Stimulated activated CD4-positive, alpha-beta T cell treated with anti-CD3 and anti-CD28 coated beads, Interleukin-2, amount 100 ng/mL, for 4 hours (primary cell): ENCODE data around the gene RFC5.
"Not testable (repeated sequence)": the region's sequence is repeated elsewhere in the genome, so short reads cannot be mapped to it uniquely, and the experiment has no call there.

ENCODE experiments used
- DNase-seq: peaks from one replicate; pipeline ENCODE4 v3.0.0-alpha.2; 2020; ENCODE audit warnings: low read depth

RFC5 gene, protein sequence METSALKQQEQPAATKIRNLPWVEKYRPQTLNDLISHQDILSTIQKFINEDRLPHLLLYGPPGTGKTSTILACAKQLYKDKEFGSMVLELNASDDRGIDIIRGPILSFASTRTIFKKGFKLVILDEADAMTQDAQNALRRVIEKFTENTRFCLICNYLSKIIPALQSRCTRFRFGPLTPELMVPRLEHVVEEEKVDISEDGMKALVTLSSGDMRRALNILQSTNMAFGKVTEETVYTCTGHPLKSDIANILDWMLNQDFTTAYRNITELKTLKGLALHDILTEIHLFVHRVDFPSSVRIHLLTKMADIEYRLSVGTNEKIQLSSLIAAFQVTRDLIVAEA

DNA sequence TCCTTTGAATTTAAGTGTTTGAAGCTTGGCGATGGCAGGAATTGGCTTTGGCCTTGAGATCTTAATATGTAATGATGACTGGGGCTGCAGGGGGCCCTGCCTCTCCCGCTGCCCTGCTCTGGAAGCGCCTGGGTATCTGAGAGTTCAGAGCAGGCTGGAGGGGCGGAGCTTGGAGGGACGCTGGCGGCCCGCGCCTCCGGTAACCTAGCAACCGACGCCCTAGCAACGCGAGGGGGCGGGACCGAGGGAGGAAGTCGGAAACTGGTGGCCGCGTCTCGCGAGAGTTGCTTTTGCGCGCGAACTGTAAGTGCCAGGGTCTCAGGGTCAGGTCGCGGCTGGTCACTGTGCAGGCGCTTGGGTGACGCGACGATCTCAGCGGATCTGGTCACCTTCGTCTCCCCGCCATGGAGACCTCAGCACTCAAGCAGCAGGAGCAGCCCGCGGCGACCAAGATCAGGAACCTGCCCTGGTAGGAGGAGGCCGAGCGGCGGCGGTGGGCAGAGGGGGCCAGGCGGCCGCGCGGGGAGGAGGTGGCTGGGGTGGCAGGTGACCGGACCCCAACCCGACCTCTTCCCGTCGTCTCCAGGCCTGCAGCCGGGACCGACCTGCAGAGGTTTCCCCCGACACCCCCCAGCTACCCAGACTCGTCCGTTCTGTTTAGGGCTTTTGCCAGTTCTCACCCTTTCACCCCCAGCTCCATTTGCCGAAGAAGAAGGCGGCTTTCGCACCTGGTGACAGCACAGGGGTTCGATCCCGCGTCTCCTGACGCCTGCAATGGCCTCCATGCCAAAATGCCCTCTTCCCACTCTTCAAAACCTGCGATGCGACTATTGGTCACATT, at the start of gene RFC5:
RFC5 (plus strand) TSS at position 280 of the 841 bp plus-strand sequence; CDS start at position 405, 125 bp downstream.
- peak; percentile 97 for DNase-seq

DNA sequence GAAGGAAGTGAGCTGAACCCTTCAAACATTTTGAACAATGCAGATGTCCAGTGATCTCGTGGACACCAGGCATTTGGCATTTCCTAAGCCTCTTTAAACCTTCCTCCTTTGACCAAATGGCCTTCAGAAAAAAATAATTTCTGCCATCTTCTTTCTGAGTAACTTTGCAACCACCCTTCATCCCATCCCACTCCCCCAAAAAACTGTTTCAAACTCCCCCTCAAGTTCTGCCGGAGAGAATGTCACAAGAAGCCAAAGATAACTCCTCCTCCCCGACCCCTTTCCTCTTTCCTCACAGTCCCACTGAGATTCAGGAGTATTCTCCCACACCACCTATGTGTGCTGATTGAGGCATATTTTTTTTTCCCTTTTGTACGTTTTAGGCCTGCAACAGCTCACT, 49.5 kb upstream of the RFC5 start:
- no peak for DNase-seq

DNA sequence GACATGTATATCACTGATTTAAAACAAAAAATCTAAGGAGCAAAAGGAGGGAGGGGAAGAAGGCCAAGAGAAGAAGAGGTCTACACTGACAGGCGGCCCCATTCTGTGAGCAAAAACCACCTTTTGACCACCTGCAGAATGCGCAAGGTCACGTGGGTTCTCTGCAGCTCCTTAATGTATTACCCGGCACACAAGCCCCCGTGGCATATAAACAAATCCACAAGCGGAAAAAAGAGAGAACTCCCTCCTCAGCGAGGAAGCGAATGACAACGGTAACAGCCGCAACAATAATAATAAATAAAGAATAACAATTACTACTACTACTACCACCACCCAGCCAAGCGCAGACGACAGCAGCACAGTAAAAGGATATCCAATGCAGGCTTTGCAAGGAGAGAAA, 49.0 kb upstream of the RFC5 start:
- no peak for DNase-seq

DNA sequence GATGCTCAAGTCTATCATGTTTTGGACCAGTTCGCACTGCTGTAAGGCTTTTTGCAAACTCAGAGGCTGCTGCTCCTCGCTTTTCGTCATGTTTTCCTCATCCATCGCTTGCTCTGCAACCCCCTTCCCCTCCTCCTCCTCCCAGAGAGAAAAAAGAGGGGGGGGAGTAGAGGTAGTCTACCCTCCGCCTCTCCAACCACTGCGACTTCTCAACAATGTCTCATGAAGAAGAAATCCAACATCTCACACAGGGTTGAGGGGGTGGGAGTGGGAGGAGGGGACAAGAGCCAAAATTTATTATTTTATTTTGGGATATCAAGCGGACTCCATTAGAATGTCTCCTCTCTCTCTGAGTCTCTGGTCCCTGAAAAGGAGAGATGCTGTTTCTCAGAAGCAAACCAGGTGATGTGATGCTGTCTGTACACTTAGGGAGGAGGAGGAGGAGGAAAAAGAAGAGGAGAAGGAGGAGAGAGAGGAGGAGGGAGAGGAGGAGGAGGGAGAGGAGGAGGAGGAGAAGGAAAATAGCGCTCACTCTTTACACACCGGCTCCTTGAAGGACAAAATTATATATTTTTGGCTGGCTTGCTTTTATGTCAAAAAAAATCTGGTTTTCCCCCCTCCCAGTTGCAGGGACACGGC, 48.2 kb upstream of the RFC5 start:
- DNase-seq: no peak

DNA sequence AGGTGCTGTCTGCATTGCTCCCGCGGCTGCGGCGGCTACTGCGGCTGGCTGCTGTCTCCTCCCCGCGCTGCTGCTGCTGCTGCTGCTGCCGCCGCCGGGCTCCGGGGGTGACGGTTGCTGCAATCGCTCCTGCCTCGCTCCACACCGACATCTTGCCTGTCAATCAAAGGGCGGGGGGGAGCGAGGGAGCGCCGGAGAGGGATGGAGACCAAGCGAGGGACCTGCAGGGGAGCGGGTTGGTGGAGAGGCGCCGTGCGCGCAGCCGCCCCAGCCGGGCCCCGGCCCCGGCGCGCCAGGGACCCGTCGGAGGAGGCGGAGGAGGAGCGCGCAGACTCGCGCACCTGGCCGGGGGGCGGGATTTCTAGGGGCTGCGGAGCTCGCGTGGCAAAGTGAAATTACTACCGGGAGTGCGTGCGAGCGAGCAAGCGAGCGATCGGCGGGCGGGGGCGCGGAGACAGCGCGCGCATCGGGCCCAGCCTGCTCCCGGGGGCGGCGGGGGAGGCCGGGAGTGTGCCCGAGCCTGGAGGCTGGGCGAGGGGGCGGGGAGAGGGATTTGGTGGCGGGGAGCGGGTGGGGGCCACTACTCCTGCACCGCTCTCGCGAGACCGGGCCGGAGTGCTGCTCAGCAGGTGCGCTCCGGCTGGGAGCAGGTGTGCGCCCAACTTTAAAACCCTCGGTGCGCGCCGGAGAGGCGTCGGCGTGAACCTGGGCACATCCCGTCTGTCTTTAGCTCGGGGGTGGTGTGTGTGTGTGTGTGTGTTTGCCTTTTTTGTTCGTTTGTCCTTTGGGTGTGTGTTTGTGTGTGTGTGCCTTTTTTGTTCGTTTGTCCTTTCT, 47.5 kb upstream of the RFC5 start, which contains the start of gene KSR2:
KSR2 (minus strand) TSS at position 165 of the 834 bp plus-strand sequence. CDS start 735 bp downstream, outside the sequence.
- DNase-seq: peak; percentile 42

DNA sequence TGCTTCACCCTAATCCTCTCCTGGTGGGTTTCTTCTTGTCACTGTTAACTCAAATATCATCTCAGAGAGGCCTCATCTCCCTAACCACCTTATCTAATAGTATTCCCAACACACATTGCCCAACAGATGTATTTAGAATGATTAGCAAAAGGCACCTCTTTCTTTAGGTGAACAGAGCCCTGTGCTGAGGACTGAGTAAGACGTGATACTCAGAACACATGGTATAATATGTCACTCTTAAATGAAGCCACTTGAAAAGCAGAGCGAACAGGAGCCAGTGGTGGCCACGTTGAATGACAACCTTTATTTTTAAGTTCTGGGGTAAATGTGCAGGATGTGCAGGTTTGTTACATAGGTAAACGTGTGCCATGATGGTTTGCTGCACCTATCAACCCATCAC, 46.2 kb upstream of the RFC5 start:
- DNase-seq: no peak

DNA sequence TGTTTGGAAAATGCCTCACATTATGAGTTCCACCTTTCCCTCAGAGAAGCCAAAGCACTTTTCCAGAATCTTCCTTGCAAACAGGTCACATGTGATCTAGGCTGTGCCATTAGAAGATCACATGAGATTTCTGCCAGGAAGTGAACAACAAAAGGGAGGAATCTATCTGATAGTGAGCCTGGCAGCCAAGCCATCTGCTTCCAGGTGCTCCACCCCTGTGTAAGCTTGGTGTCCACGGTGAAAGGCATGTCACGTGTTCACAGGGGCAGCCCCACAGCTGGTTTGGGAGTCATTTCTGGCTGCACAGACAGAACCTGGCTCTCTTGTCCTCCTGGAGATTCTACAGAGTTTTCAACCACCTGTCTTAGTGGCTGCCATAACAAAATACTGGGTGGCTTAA, 44.2 kb upstream of the RFC5 start:
- DNase-seq: no peak

DNA sequence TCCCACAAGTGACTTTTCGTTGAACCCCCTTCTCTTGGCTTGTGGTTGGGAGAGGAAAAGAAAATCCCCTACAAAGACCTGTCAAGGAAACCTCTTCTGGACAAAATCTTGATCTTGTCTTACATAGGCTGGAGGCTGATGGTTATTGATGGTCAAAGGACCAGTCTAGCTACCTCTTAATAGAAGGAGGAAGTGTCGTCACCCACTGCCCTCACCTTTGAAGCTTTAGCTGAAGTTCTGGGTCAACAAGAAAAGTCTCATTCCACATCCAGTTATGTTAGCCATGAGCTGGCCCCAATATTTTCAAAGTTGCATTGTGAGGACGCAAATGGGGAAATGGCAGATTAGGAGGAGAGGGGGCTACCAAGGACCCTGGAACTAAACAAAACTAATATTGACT, 41.5 kb upstream of the RFC5 start:
- DNase-seq: no peak

DNA sequence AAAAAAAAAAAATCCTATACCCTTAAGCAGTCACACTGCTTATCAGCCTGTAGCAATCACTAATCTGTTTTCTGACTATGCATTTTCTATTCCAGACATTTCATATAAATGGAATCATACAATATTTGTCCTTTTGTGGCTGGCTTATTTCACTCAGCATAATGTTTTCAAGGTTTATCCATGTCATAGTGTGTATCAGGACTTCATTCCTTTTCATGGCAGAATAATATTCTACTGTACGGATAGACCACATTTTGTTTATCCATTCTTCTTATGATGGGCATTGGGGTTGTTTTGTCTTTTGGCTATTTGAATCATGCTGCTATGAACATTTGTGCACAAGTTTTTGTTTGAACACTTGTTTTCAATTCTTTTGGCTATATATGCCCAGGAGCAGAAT, 39.1 kb upstream of the RFC5 start:
- DNase-seq: no peak

DNA sequence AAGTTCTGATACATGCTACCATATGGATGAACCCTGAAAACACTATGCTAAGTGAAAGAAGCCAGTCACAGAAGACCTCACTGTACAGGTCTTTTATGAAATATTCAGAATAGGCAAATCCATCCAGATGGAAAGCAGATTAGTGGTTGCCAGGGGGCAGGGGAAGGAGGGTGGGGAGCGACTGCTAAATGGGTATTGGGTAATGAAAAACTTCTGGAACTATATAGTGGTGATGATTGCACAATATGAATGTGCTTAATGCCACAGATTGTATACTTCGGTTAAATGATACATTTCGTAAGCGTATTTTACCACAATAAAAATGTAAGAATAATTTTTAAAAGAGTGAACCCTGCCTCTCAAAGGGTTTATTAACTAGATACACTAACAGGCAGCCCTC, 35.9 kb upstream of the RFC5 start:
- no peak for DNase-seq

DNA sequence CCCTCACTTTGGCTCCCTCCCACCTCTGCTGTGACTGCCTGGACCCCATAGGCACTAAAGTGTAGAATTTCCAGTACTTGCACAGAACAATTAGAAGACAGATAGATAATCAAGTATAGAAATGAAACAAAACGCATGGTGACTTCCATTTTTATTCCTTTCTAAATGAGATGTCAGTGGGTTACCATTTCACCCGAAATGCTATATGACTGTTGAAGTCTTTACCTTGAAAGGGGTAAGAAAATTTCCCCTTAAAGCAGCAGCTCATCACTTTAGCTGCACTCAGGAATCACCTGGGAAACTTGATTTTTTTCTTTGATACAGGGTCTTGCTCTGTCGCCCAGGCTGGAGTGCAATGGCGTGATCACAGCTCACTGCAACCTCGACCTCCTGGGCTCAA, 35.2 kb upstream of the RFC5 start:
- DNase-seq: no peak

DNA sequence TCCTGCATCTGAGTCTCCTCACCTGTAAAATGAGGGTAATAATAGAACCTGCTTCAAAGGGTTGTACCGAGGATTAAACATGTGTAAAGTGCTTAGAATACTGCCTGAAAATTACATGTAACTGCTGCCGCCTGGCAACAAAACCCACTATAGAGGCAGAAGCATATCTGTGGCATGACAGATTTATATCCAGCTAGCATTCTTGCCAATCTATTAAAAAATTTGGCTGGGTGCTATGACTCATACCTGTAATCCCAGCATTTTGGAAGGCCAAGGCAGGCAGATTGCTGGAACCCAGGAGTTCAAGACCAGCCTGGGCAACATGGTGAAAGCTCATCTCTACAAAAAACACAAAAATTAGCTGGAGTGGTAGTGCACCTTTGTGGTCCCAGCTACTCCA, 31.3 kb upstream of the RFC5 start:
- no peak for DNase-seq

DNA sequence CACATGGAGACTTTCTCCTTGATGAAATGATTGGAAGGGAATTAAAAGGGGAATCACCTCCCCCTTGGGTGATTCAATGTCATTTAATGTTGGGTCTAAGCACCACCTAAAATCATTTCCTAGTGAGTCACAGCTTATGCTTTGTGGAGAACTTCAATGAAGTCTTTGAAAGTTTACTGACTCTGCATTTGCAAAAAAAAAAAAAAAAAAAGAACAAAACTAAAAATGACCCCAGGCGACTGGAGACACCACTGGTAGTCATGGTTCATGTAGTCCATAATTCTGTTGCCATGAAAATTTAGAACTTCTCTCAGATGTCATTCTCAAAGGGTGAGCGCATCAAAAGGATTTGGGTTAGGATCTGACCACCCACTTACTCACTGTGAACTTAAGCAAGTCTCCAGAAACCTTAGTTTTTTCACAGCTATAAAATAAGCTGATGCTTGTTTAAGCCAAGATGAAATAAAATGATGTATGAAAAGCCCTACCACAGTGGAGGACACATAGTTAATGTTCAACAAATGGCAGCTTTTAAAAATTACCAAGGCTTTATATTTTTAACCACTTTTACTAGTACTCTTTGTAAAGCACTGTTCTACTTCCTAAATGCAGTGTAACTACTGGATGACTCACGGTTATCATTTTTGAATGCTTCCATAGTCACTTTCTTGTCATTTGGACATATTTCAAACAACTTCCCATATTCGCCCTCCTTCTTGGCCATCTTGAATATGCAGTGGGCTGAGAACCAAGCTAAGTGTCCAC, 29.6 kb upstream of the RFC5 start:
- DNase-seq: no peak

DNA sequence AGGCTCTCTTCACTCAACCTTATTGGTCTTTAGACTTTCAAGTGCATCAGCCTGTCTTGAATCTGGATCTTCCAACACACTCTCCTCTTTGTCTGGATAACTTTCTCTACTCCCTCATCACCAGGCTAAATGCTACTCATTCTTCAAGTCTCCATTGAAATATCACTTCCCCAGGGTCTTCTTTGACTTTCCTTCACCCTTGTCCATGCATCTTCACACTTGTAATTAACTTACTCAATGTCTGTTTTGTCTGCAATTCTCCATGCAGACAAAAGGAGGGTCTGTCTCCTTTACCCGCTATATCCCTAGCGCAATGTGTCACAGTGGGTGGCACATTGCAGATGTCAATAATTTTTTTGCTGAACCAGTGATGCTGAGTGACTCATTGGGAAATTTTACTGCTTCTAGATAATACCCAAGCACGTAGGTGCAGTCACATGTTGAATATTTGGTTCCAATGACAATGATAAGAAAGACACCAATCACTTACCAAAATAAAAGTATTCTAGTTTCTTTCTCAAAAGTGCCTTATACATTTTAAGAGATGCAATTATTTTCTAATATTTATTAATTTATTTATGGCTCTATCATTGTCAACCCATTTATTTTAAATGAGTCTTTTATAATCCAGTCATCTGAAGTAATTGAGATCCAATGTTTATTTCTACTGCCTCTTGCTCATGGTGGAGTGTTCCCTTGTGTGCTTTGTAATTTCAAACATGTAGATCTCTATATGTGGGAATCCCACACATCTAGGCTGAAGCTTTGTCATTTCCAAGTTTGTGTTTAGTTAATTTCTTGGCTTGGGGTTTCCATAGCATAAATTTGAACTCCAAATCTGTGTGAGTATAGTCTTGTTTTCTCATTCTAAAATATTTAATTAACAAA, 21.7 kb upstream of the RFC5 start:
- no peak for DNase-seq

DNA sequence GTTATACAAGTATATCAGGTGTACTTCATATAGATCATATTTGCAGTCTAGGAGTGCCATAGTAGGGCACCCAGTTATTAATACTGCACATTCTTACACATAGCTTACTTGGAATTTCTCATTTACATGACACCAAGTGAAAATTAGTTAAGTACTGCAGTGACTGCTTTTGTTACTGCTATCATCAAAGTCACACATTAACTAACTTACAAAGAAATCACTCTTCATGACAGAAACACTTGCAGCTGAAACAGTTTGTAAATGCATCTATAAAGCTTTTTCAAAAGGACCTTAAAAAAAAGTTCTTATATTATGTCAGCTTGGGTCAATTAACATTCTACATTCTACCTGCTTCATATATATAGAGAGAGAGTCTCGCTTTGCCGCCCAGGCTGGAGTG, 17.8 kb upstream of the RFC5 start:
- DNase-seq: no peak

DNA sequence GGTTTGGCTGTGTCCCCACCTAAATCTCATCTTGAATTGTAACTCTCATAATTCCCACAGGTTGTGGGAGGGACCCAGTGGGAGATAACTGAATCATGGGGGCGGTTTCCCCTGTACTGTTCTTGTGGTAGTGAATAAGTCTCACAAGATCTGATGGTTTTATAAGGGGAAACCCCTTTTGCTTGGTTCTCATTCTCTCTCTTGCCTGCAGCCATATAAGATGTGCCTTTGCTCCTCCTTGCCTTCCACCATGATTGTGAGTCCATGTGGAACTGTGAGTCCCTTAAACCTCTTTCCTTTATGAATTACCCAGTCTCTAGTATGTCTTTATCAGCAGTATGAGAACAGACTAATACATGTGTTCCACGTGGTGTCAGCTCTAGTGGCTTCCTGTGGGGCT, 16.7 kb upstream of the RFC5 start:
- not testable (repeated sequence) for DNase-seq

DNA sequence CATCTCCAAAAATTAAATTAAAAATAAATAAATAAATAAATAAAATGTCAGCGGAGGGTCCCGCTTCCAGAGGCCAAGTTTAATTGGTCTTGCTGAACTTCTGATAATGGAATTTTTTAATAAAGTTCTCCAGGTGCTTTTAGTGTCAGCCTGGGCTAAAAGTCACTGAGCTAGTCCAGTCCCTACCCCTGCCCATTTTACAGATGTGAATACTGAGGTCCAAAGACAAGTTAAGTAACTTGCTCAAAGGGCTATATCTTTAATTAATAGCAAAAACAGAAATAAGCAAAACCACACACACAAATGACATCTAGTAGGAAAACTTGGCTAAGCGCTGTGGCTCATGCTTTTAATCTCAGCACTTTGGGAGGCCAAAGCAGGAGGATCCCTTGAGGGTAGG, 5.6 kb upstream of the RFC5 start:
- no peak for DNase-seq

DNA sequence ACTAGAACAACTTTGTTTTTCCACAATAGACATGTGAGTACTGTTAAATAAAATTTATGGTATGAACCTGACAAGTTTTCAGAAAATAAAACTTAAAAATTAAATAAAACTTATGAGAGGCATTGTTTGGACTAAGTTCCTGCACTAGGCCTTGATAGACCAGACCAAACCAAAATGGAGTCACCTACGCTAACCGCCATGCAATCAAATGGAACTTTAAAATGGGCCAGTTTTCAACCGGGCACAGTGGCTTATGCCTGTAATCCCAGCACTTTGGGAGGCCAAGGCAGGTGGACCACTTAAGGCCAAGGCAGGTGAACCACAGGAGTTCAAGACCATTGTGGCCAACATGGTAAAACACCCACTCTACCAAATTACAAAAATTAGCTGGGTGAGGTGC, 5.1 kb upstream of the RFC5 start:
- DNase-seq: no peak

DNA sequence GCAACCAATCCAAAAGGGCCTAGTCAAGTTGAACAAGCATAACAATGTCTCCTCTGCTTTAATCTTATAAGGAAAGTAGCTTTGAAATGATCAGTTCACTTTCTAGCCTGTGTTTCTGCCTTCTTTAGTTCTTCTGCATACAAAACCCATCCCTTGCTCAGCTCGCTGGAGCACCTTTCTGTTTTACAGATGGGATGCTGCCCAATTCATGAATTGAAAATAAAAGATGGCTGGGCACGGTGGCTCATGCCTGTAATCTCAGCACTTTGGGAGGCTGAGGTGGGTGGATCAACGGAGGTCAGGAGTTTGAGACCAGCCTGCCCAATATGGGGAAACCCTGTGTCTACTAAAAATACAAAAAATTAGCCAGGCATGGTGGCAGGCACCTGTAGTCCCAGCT, 4.5 kb upstream of the RFC5 start:
- DNase-seq: no peak

DNA sequence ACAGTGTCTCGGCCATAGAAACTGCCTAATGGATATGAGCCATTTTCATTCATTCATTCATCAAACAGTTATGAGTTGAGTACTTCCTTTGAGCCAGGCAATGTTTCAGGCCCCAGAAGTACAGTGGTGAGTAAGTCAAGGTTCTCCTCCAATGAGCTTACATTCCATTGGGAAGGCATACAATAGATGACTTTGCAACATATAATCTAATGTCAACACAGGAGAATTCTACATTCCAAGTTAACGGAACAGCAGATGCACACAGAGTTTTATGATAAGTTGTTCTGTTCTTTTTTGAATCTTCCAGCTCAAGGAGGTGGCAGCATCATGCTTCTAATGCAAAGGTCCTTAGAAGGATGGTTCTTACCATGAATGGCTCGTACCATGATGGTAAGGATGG, 3.2 kb upstream of the RFC5 start:
- DNase-seq: no peak
